NOMO-1 treated with DMSO at 0.1 percent for 48 hours (cell line): Measurements from ENCODE around the gene LYST.
"Not testable (repeated sequence)": the region's sequence is repeated elsewhere in the genome, so short reads cannot be mapped to it uniquely, and the experiment has no call there.

Experiments
- DNase-seq: peaks from one replicate; lab custom pipeline; 2025; ENCODE audit not compliant: unreplicated experiment; lab: John Stamatoyannopoulos, UW

The LYST gene

GRCh38 chr1:235821361-235821981, 45.2 kb downstream of the LYST start:
- no peak for DNase-seq

GRCh38 chr1:235820061-235820460, 46.6 kb downstream of the LYST start:
- no peak for DNase-seq

- no peak for DNase-seq
Observed at GRCh38 chr1:235818632-235819136, 48.0 kb downstream of the LYST start.

- no peak for DNase-seq
Observed at GRCh38 chr1:235817101-235817728, 49.5 kb downstream of the LYST start.

GRCh38 chr1:235809688-235810397, 56.9 kb downstream of the LYST start:
- DNase-seq, result no peak

GRCh38 chr1:235808223-235808622, 58.5 kb downstream of the LYST start:
- no peak for DNase-seq

GRCh38 chr1:235806123-235806522, 60.6 kb downstream of the LYST start:
- DNase-seq, result no peak

- DNase-seq, result no peak
Observed at GRCh38 chr1:235802573-235803346, 63.9 kb downstream of the LYST start.

- DNase-seq, result no peak
Observed at GRCh38 chr1:235799264-235799663, 67.4 kb downstream of the LYST start.

GRCh38 chr1:235791532-235792060, 75.1 kb downstream of the LYST start:
- DNase-seq, result no peak

GRCh38 chr1:235790123-235790522, 76.6 kb downstream of the LYST start:
- DNase-seq, result no peak

- not testable (repeated sequence) for DNase-seq
Observed at GRCh38 chr1:235786227-235786898, 80.3 kb downstream of the LYST start.

GRCh38 chr1:235784950-235785349, 81.8 kb downstream of the LYST start:
- no peak for DNase-seq

- no peak for DNase-seq
Observed at GRCh38 chr1:235783148-235783776, 83.4 kb downstream of the LYST start.

GRCh38 chr1:235782601-235783000, 84.1 kb downstream of the LYST start:
- no peak for DNase-seq

- no peak for DNase-seq
Observed at GRCh38 chr1:235781807-235782206, 84.9 kb downstream of the LYST start.

GRCh38 chr1:235779770-235780169, 86.9 kb downstream of the LYST start:
- DNase-seq, result no peak

GRCh38 chr1:235776396-235776795, 90.3 kb downstream of the LYST start:
- DNase-seq, result no peak

- no peak for DNase-seq
Observed at GRCh38 chr1:235775246-235775860, 91.4 kb downstream of the LYST start.

- DNase-seq, result no peak
Observed at GRCh38 chr1:235767795-235768194, 98.9 kb downstream of the LYST start.
